Measurements from ENCODE around the gene CCDC127.
"Not testable (repeated sequence)": the region's sequence is repeated elsewhere in the genome, so short reads cannot be mapped to it uniquely, and the experiment has no call there.

CCDC127 gene

GRCh38 chr5:252546-252945, 34.6 kb upstream of the CCDC127 start:
- Histone ChIP-seq H3K4me1 (ENCODE audit: insufficient read depth, insufficient read length) (no peaks in the 10 kb centered on the region), H3K36me3 (ENCODE audit: insufficient read depth, insufficient read length, low read length) (peaks cover 72% of the 10 kb centered on the region), H3K9me3 (ENCODE audit: insufficient read depth, low read length) (peaks cover 6% of the 10 kb centered on the region; the same call in 1 of the 2 replicates), H3K9ac (ENCODE audit: insufficient read length, low read depth) (no peak overlapping the region), H3K27me3 (ENCODE audit: insufficient read depth, insufficient read length) (no peaks in the 10 kb centered on the region), H3K4me3 (ENCODE audit: insufficient read length, low read depth) (no peak overlapping the region)
- no peak for DNase-seq (ENCODE audit: low read depth, low spot score)
- TF ChIP-seq YY1 (IDR thresholded peaks at IDR 0.05; ENCODE audit: insufficient read depth, insufficient read length) (no peak), ZNF274 (IDR thresholded peaks at IDR 0.05; ENCODE audit: low read depth, low read length) (no peak), SUZ12 (IDR thresholded peaks at IDR 0.05; ENCODE audit: extremely low read depth, insufficient read depth, insufficient read length) (no peak)

GRCh38 chr5:251975-252374, 34.0 kb upstream of the CCDC127 start:
- H3K4me1 ChIP-seq (ENCODE audit: insufficient read depth, insufficient read length); H3K9me3 ChIP-seq (ENCODE audit: insufficient read depth, low read length); H3K9ac ChIP-seq (ENCODE audit: insufficient read length, low read depth); H3K27me3 ChIP-seq (ENCODE audit: insufficient read depth, insufficient read length); DNase-seq (ENCODE audit: low read depth, low spot score); H3K4me3 ChIP-seq (ENCODE audit: insufficient read length, low read depth): not testable (repeated sequence)
- H3K36me3 ChIP-seq (ENCODE audit: insufficient read depth, insufficient read length, low read length), result peaks cover 69% of the 10 kb centered on the region

- not testable (repeated sequence) for H3K4me1 ChIP-seq (ENCODE audit: insufficient read depth, insufficient read length); H3K9ac ChIP-seq (ENCODE audit: insufficient read length, low read depth); H3K27me3 ChIP-seq (ENCODE audit: insufficient read depth, insufficient read length); DNase-seq (ENCODE audit: low read depth, low spot score); H3K4me3 ChIP-seq (ENCODE audit: insufficient read length, low read depth); H3K9me3 ChIP-seq (ENCODE audit: insufficient read depth, low read length)
- H3K36me3 ChIP-seq (ENCODE audit: insufficient read depth, insufficient read length, low read length), result peaks cover 65% of the 10 kb centered on the region
These were observed 33.6 kb upstream of the CCDC127 start for GRCh38 chr5:251538-251937.

- not testable (repeated sequence) for DNase-seq (ENCODE audit: low read depth, low spot score); H3K4me1 ChIP-seq (ENCODE audit: insufficient read depth, insufficient read length); H3K27me3 ChIP-seq (ENCODE audit: insufficient read depth, insufficient read length); H3K9me3 ChIP-seq (ENCODE audit: insufficient read depth, low read length); H3K9ac ChIP-seq (ENCODE audit: insufficient read length, low read depth); H3K4me3 ChIP-seq (ENCODE audit: insufficient read length, low read depth)
- H3K36me3 ChIP-seq (ENCODE audit: insufficient read depth, insufficient read length, low read length), result peaks cover 62% of the 10 kb centered on the region
These were observed 33.1 kb upstream of the CCDC127 start for GRCh38 chr5:251016-251415.

GRCh38 chr5:250396-250795, 32.4 kb upstream of the CCDC127 start:
- not testable (repeated sequence) for DNase-seq (ENCODE audit: low read depth, low spot score); H3K4me3 ChIP-seq (ENCODE audit: insufficient read length, low read depth)
- peaks cover 64% of the 10 kb centered on the region for H3K36me3 ChIP-seq (ENCODE audit: insufficient read depth, insufficient read length, low read length)

GRCh38 chr5:245717-246116, 27.8 kb upstream of the CCDC127 start:
- H3K9ac ChIP-seq (ENCODE audit: insufficient read length, low read depth); DNase-seq (ENCODE audit: low read depth, low spot score); H3K27me3 ChIP-seq (ENCODE audit: insufficient read depth, insufficient read length); H3K4me3 ChIP-seq (ENCODE audit: insufficient read length, low read depth); H3K4me1 ChIP-seq (ENCODE audit: insufficient read depth, insufficient read length): not testable (repeated sequence)
- Histone ChIP-seq H3K36me3 (ENCODE audit: insufficient read depth, insufficient read length, low read length) (peaks cover 64% of the 10 kb centered on the region), H3K9me3 (ENCODE audit: insufficient read depth, low read length) (peaks cover 11% of the 10 kb centered on the region; the same call in 1 of the 2 replicates)

More at GRCh38 chr5:250396-250795, 32.4 kb upstream of the CCDC127 start:
- not testable (repeated sequence) for H3K4me1 ChIP-seq (ENCODE audit: insufficient read depth, insufficient read length); H3K9ac ChIP-seq (ENCODE audit: insufficient read length, low read depth); H3K9me3 ChIP-seq (ENCODE audit: insufficient read depth, low read length); H3K27me3 ChIP-seq (ENCODE audit: insufficient read depth, insufficient read length)

- H3K9ac ChIP-seq (ENCODE audit: insufficient read length, low read depth); H3K4me1 ChIP-seq (ENCODE audit: insufficient read depth, insufficient read length); H3K4me3 ChIP-seq (ENCODE audit: insufficient read length, low read depth); DNase-seq (ENCODE audit: low read depth, low spot score); H3K27me3 ChIP-seq (ENCODE audit: insufficient read depth, insufficient read length): not testable (repeated sequence)
- peaks cover 14% of the 10 kb centered on the region; the same call in 1 of the 2 replicates for H3K9me3 ChIP-seq (ENCODE audit: insufficient read depth, low read length)
- peaks cover 65% of the 10 kb centered on the region for H3K36me3 ChIP-seq (ENCODE audit: insufficient read depth, insufficient read length, low read length)
These were observed 25.9 kb upstream of the CCDC127 start for GRCh38 chr5:243683-244367.

- H3K9ac ChIP-seq (ENCODE audit: insufficient read length, low read depth); DNase-seq (ENCODE audit: low read depth, low spot score); H3K4me3 ChIP-seq (ENCODE audit: insufficient read length, low read depth); H3K4me1 ChIP-seq (ENCODE audit: insufficient read depth, insufficient read length); H3K27me3 ChIP-seq (ENCODE audit: insufficient read depth, insufficient read length): not testable (repeated sequence)
- H3K9me3 ChIP-seq (ENCODE audit: insufficient read depth, low read length), result peaks cover 14% of the 10 kb centered on the region; the same call in 1 of the 2 replicates
- H3K36me3 ChIP-seq (ENCODE audit: insufficient read depth, insufficient read length, low read length), result peaks cover 61% of the 10 kb centered on the region
These were observed 23.2 kb upstream of the CCDC127 start for GRCh38 chr5:241045-241669.

GRCh38 chr5:240550-240949, 22.6 kb upstream of the CCDC127 start:
- not testable (repeated sequence) for H3K4me1 ChIP-seq (ENCODE audit: insufficient read depth, insufficient read length); DNase-seq (ENCODE audit: low read depth, low spot score); H3K9ac ChIP-seq (ENCODE audit: insufficient read length, low read depth); H3K27me3 ChIP-seq (ENCODE audit: insufficient read depth, insufficient read length); H3K4me3 ChIP-seq (ENCODE audit: insufficient read length, low read depth)
- peaks cover 14% of the 10 kb centered on the region; the same call in 1 of the 2 replicates for H3K9me3 ChIP-seq (ENCODE audit: insufficient read depth, low read length)
- peaks cover 62% of the 10 kb centered on the region for H3K36me3 ChIP-seq (ENCODE audit: insufficient read depth, insufficient read length, low read length)

- Histone ChIP-seq H3K36me3 (ENCODE audit: insufficient read depth, insufficient read length, low read length) (peaks cover 66% of the 10 kb centered on the region), H3K9me3 (ENCODE audit: insufficient read depth, low read length) (peaks cover 14% of the 10 kb centered on the region; the same call in 1 of the 2 replicates)
- not testable (repeated sequence) for H3K4me1 ChIP-seq (ENCODE audit: insufficient read depth, insufficient read length); H3K27me3 ChIP-seq (ENCODE audit: insufficient read depth, insufficient read length); H3K4me3 ChIP-seq (ENCODE audit: insufficient read length, low read depth); H3K9ac ChIP-seq (ENCODE audit: insufficient read length, low read depth); DNase-seq (ENCODE audit: low read depth, low spot score)
These were observed 20.0 kb upstream of the CCDC127 start for GRCh38 chr5:237931-238330.

GRCh38 chr5:235527-235926, 17.6 kb upstream of the CCDC127 start:
- H3K9me3 ChIP-seq (ENCODE audit: insufficient read depth, low read length); DNase-seq (ENCODE audit: low read depth, low spot score); H3K9ac ChIP-seq (ENCODE audit: insufficient read length, low read depth); H3K4me1 ChIP-seq (ENCODE audit: insufficient read depth, insufficient read length); H3K4me3 ChIP-seq (ENCODE audit: insufficient read length, low read depth); H3K27me3 ChIP-seq (ENCODE audit: insufficient read depth, insufficient read length): not testable (repeated sequence)
- H3K36me3 ChIP-seq (ENCODE audit: insufficient read depth, insufficient read length, low read length), result peaks cover 63% of the 10 kb centered on the region
